ENCODE data around the gene NMUR2.

The NMUR2 gene

GRCh38 chr5:152379331-152379730 is 25.7 kb downstream of the NMUR2 start:
- TF ChIP-seq CTCF (IDR thresholded peaks at IDR 0.05; ENCODE audit: low read depth, low read length, poor library complexity, severe bottlenecking) (no peak), EZH2phosphoT487 (IDR thresholded peaks at IDR 0.05; ENCODE audit: borderline replicate concordance, low read length) (no peak)
- H3K27me3 ChIP-seq (ENCODE audit: control insufficient read depth, low read length): no peaks in the 10 kb centered on the region

GRCh38 chr5:152378730-152379129 is 26.3 kb downstream of the NMUR2 start:
- H3K9me2 ChIP-seq (replicated peaks; ENCODE audit: control insufficient read depth, low read length): no peaks in the 10 kb centered on the region
- H3K9me3 ChIP-seq (ENCODE audit: control insufficient read depth, insufficient read depth, low read length): no peaks in the 10 kb centered on the region
- no peaks in the 10 kb centered on the region for H3K4me1 ChIP-seq (ENCODE audit: control insufficient read depth, low read length)
- no peaks in the 10 kb centered on the region for H3K79me2 ChIP-seq (ENCODE audit: control insufficient read depth, low read length)
- no peaks in the 10 kb centered on the region for H3F3A ChIP-seq (ENCODE audit: control insufficient read depth, insufficient read depth)
- no peaks in the 10 kb centered on the region for H3K36me3 ChIP-seq (ENCODE audit: control insufficient read depth, low read length)
- H3K27ac ChIP-seq (ENCODE audit: low read depth, low read length): no peak overlapping the region
- H3K4me3 ChIP-seq (ENCODE audit: low read length): no peak overlapping the region
- no peak overlapping the region for H3K4me2 ChIP-seq (ENCODE audit: low read length)
- TF ChIP-seq EZH2phosphoT487 (IDR thresholded peaks at IDR 0.05; ENCODE audit: borderline replicate concordance, low read length): no peak
- TF ChIP-seq CTCF (IDR thresholded peaks at IDR 0.05; ENCODE audit: low read depth, low read length, poor library complexity, severe bottlenecking): no peak
- no peaks in the 10 kb centered on the region for H3K27me3 ChIP-seq (ENCODE audit: control insufficient read depth, low read length)
- H4K20me1 ChIP-seq (ENCODE audit: control insufficient read depth, insufficient read depth, low read depth, low read length): no peaks in the 10 kb centered on the region

More at GRCh38 chr5:152379331-152379730, 25.7 kb downstream of the NMUR2 start:
- no peaks in the 10 kb centered on the region for H3K9me3 ChIP-seq (ENCODE audit: control insufficient read depth, insufficient read depth, low read length)
- H3K4me2 ChIP-seq (ENCODE audit: low read length): no peak overlapping the region
- no peaks in the 10 kb centered on the region for H3K79me2 ChIP-seq (ENCODE audit: control insufficient read depth, low read length)
- H3K9me2 ChIP-seq (replicated peaks; ENCODE audit: control insufficient read depth, low read length): no peaks in the 10 kb centered on the region
- H3K4me1 ChIP-seq (ENCODE audit: control insufficient read depth, low read length): no peaks in the 10 kb centered on the region
- no peak overlapping the region for H3K27ac ChIP-seq (ENCODE audit: low read depth, low read length)
- H4K20me1 ChIP-seq (ENCODE audit: control insufficient read depth, insufficient read depth, low read depth, low read length): no peaks in the 10 kb centered on the region
- no peaks in the 10 kb centered on the region for H3F3A ChIP-seq (ENCODE audit: control insufficient read depth, insufficient read depth)
- no peak overlapping the region for H3K4me3 ChIP-seq (ENCODE audit: low read length)
- no peaks in the 10 kb centered on the region for H3K36me3 ChIP-seq (ENCODE audit: control insufficient read depth, low read length)

- no peak overlapping the region for H3K4me2 ChIP-seq (ENCODE audit: low read length)
- TF ChIP-seq EZH2phosphoT487 (IDR thresholded peaks at IDR 0.05; ENCODE audit: borderline replicate concordance, low read length) (no peak), CTCF (IDR thresholded peaks at IDR 0.05; ENCODE audit: low read depth, low read length, poor library complexity, severe bottlenecking) (no peak)
Observed at GRCh38 chr5:152376886-152377285, 28.2 kb downstream of the NMUR2 start.

More at GRCh38 chr5:152376886-152377285, 28.2 kb downstream of the NMUR2 start:
- Histone ChIP-seq H3K27me3 (ENCODE audit: control insufficient read depth, low read length) (no peaks in the 10 kb centered on the region), H3K4me3 (ENCODE audit: low read length) (no peak overlapping the region), H4K20me1 (ENCODE audit: control insufficient read depth, insufficient read depth, low read depth, low read length) (no peaks in the 10 kb centered on the region), H3F3A (ENCODE audit: control insufficient read depth, insufficient read depth) (no peaks in the 10 kb centered on the region), H3K9me3 (ENCODE audit: control insufficient read depth, insufficient read depth, low read length) (no peaks in the 10 kb centered on the region), H3K79me2 (ENCODE audit: control insufficient read depth, low read length) (no peaks in the 10 kb centered on the region), H3K4me1 (ENCODE audit: control insufficient read depth, low read length) (no peaks in the 10 kb centered on the region), H3K27ac (ENCODE audit: low read depth, low read length) (no peak overlapping the region), H3K36me3 (ENCODE audit: control insufficient read depth, low read length) (no peaks in the 10 kb centered on the region), H3K9me2 (replicated peaks; ENCODE audit: control insufficient read depth, low read length) (no peaks in the 10 kb centered on the region)
